GM11168 (cell line): Measurements from ENCODE around the gene MYCBPAP.

Source experiments
- in situ Hi-C: fragments of 300-500 bp; cut with MboI; formaldehyde crosslinking; loops from one replicate; pipeline ENCODE4 v1.12.0; 2022; ENCODE audit warnings: low sequenced_read_pairs; ENCODE audit not compliant: unreplicated experiment

MYCBPAP gene

DNA sequence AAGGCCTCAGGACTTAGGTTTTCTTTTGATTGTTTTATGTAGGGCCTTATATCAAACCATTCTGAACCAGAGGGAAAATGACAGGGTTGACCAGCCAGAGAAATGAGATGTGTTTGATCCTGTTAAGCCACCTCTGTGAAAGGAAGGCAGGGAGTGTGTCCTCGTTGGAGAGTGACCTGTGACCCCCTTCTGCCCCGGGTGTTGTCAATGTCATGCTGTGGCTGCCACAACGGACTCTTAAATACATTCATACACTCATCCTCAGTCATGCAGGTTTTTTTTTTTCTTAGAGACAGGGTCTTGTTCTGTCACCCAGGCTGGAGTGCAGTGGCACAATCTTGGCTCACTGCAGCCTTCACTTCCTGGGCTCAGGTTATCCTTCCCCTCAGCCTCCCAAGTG is 6.1 kb downstream of the MYCBPAP start:
- in situ Hi-C loops: no loop called here

DNA sequence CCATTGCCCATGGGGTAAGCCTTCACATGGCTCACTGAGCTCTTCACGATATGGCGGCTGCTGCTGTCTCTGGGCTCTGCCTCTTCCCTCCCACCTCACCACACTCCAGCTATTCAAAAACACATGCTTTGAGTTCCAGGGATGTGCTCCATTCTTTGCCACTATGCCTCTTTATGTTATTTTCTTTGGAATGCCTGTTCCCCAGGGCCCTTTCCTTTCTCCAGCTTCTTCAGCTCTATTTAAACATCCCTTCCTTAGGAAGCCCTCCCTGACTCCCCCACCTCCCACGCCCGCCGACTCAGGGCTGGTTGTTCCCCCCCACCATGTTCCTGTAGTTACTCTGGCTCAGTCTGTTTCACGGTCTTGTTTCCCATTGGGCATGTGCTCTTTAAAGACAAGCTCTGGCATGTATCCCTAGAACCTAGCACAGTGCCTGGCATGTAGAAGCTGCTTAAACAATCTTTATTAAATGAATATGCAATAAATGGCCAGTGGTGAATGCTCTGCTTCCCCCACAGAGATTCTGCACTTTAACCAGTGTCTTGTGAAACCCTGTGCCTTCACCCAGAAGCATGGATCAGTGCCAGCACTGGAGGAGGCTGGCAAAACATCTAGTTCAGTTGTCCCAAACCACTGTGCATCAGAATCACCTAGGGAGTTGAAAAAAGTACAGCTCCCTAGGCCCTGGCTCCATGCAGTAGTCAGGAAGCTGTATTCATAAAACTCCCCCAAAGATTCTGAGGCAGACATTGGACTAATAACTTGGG is 6.9 kb downstream of the MYCBPAP start:
- in situ Hi-C loops: no loop called here

DNA sequence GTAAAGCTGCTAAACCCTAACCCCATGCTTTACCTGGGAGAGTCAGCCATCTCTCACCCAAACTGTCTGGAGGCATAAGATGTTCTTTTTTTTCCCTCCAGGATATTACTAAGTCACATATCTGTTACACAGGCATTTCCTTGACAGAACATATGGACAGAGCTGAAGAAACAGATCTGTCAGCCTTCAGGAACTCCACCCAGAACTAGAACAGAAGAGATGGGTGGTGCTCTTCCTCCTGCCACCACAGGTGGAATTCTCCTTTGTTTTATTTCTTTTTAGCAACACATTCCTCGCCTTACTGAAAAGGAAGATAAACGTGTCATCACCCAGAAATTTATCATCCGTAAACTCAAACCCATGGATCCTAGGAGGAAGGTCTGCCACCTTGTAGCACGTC is 8.8 kb downstream of the MYCBPAP start:
- in situ Hi-C loops: no loop called here

DNA sequence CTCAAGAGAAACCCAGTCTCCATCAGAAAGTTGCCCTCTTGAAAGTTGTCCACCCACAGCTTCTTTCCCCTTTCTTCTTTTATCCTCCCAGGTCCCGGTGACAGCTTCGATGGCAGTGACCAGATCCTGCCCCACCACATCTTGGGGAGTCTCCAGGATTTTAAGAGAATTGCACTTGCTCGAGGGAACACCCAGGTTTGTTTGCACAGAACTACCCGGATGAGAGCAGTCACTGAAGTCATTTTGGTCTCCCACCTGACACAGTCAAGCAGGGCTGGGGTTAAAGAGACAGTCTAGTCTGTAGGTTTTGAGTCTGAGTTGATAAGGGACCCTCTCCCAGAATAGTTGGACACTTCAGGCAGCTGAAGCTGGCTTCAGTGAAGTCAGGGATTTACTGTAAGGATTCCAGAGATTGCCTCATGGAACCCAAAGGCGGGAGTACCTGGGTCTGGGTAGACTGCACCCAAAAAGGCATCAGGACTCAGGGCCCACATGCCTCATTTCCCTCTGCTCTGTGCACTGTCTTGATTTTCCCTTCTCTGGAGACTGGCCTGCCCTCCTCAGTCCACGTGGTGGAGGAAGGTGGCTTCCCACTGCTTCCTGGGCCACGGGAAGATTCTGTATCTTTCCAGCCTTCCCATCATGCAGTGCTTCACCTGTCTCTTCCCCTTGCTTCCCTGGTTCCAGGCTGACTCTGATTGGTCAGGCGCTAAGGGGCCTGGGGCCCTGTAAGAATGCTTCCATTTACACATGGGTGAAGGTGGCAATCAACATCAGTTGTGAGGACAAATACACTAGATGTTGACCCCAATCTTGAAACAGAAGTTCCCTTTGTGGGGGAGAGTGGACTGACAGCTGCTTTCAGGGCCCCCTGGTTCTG is 9.5 kb downstream of the MYCBPAP start:
- in situ Hi-C loops: no loop called here

DNA sequence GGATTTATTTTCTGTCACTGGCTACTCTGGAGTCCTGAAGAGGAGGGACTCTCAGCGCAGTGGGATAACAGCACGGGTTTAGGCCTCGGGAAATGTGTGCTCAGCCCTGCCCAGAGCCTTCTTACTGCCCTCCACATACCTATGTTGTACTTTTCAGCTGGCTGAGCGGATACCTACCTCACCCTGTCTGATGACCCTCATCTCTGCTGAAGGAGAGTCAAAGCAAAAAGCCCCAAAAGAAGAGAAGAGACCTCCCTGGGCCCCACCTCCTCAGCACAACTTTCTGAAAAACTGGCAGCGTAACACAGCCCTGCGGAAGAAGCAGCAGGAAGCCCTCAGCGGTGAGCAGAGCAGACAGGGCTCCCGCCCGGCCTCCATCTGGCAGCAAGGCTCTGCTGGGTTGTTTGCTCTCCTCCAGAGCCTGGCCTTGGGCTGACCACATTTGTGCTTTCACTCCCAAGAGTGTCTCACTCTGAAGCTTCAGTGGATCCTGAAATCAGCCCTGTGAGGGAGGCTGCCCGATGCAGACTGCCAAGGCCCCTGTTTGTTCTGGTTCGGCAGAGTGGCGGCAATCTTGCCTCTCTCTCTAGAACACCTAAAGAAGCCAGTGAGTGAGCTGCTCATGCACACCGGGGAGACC is 10.3 kb downstream of the MYCBPAP start:
- in situ Hi-C loops: no loop called here

DNA sequence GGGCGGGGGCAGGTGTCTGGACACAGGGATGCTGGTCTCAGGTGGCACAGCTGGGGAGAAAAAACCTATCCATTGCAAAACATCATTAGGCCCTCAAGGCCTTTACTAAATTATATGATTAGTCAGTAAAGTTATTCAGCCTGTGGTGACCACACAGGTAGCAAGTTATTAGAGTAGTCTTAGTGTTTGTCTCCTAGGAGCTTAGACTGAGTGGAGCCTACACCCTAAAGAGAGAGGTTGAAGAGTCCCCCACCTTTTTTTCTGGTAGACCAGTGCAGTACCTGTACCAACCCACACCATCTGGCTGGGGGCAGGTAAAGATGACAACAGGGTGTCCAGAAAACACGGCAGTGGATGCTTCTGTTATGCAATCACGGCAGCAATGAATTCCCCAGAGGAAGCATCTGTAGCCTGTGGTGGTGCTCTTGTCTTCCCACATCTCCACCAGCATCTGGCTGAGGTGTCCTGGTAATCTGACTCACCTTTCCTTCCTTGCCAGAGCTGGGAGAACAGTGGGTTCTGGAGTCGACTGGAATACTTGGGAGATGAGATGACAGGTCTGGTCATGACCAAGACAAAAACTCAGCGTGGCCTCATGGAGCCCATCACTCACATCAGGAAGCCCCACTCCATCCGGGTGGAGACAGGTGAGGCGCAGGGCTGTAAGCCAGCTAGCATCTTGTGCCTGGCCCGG is 11.0 kb downstream of the MYCBPAP start:
- in situ Hi-C loops: no loop called here

DNA sequence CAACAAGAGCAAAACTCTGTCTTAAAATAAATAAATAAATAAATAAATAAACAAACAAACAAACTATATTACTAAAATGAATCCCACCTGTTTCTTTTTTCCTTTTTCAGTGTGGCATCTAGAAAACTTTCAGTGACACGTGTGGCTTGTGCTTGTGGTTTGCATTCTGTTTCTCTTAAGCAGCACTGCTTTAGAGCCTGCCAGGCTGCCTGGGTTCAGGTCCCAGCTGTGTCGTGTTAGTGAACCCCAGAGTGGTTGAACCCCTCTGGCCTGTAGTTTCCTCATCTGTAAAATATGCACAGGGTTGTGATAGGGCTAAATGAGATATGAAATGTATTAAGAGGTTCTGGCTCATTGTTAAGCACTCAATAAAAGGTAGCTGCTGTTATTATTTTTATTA is 12.2 kb downstream of the MYCBPAP start:
- in situ Hi-C loops: no loop called here

DNA sequence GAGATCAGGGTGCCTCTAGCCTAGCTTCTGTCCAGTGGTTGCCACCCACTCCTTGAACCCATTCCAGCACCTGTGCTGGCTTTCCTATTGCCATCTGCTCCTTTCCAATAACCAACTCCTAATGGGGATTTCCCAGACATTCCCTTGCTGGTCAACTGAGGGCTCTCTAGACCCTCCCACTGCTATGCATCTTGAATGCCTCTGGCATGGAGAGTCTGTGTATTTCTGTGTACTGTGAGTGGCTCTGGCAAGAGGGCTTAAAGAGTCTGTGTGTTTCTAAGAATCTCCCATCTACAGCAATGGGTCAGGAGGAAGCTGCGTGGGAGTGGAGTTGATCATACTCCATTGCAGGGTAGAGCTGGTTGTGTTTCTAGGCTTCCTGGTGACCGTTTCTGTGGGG is 13.3 kb downstream of the MYCBPAP start:
- in situ Hi-C loops: no loop called here

DNA sequence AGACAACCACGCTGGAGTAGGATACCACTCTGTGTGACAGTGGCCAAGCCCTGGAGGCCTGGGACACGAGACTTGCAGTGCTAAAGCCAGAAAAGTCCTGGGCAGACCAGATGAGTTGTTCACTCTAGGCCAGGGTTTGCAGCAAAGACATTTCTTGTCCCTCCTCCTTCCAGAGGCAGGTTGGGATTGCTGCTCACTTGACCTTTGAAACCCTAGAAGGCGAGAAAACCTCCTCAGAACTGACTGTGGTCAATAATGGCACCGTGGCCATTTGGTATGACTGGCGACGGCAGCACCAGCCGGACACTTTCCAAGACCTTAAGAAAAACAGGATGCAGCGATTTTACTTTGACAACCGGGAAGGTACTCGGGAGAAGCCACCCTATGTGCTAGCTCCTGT is 14.5 kb downstream of the MYCBPAP start:
- in situ Hi-C loops: no loop called here

DNA sequence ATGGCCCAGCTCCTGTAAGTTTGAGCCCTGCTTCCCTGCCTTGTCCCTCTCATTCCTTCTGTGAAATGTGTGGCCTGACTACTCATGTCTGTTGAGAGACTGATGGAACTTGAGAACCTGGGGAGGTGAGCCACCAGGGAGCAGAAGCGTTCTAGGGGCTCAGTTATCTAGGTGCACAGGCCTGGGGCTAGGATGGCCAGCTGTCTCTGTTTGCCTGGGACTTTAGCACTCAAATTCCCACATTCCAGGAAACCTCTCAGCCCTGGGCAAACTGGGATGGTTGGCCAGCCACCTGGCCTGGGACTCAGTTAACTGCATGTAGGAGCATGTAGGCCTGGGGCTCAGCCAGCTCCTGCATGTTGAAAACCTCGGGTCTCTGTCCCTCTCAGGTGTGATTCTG is 15.0 kb downstream of the MYCBPAP start:
- in situ Hi-C loops: no loop called here

DNA sequence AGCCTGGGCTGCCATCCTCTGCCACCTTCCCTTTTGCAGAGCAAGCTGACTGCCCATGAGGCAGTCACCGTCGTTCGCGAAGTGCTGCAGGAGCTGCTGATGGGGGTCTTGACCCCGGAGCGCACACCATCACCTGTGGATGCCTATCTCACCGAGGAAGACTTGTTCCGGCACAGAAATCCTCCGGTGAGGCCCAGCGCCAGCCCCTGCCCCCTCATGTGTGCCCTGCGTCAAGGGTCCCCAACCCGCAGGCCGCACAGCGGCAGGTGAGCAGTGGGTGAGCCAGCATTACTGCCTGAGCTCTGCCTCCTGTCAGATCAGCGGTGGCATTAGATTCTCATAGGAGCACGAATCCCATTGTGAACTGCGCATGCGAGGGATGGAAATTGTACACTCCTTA is 16.6 kb downstream of the MYCBPAP start:
- in situ Hi-C loops: no loop called here

DNA sequence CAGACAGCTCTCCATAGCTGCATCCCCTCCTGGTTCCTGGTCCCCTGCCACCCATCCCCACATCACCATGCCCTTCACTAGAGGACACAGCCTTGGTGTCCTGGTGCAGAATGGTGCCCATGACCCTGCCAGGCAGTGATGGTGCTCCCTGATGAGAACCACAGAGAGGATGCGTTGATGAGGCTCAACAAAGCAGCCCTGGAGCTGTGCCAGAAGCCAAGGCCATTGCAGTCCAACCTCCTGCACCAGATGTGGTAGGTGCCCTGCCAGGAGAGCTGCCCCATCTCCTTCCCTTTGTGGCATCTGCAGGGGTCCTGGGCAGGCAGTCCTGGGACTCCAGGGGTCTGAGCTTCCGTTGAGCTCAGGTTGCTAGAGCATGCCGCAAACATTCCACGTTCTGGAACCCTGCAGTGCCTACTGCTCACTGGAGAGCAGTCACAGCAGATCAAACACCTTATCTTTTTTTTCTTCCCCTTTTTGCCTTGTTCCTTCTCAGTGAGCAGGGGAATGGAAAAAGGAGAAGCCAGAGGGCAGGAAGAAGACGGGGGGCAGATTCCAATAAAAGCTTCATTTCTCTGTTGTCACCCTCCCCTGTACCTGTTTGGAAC is 19.0 kb downstream of the MYCBPAP start:
- in situ Hi-C loops: no loop called here

DNA sequence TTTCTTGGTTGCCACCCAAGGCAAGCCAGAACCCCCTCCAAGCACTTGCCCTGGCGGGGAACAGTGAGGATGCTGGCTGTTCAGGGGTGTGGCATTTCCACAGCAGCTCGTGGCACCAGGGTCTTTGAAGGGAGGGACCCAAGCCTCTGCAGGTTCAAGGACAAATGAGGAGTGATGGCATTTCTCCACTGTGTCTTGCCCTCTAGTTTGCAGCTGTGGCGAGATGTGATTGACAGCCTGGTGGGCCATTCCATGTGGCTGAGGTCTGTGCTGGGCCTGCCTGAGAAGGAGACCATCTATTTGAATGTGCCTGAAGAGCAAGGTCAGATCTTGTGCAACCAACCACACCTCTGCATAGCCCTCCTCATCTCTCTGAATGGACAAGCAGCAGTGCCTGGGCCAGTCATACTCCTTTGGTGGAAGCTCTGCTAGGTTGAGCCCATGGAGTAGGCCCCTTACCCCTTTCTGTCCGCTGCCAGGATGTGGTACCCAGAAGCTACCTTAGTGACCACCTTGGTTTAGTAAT is 19.8 kb downstream of the MYCBPAP start:
- in situ Hi-C loops: no loop called here

DNA sequence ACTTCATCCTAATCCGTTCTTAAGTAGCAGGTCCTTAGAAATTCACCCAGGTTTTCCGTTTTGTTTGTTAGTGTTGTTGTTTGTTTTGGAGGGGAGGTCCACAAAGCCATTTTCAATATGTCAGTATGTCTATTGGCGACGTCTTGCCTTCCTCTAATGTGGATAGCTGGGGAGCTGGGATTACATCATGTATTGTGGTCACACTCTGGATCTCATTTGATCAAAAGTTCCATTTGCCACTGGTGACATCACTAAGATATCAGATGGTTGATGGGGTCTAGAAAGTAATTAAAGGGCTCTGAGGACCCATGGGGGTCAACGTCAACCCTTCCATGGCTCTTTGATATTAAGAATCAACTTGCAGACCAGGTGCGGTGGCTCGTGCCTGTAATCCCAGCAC is 21.6 kb downstream of the MYCBPAP start:
- in situ Hi-C loops: no loop called here

DNA sequence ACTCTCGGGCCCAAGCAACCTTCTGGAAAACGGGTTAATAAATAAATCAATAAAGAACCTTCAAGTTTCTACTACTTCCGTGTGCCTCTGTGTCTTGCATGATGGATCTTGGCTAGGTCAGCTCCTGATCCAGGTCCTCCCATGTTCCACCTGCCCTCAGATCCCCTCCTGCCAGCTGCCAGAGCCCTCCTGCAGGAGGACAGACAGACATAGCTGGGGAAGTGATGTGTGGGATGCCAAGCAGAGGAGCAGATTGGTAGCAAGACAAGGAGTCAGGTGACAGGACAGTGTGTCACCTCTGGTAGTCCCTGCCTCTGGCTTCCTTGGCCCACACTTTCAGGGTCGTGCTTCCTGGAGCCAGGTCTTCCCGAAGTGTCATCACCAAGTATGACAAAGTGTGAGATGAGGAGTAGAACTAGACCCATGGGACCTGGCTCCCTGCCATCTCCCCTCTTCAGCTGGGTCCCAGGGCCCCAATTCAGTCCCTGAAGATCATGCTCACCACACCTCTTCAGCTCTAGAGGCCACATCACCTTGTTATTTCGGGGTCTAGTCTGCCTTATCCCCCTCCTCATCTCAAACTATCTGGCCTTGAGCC is 23.3 kb downstream of the MYCBPAP start:
- in situ Hi-C loops: no loop called here

DNA sequence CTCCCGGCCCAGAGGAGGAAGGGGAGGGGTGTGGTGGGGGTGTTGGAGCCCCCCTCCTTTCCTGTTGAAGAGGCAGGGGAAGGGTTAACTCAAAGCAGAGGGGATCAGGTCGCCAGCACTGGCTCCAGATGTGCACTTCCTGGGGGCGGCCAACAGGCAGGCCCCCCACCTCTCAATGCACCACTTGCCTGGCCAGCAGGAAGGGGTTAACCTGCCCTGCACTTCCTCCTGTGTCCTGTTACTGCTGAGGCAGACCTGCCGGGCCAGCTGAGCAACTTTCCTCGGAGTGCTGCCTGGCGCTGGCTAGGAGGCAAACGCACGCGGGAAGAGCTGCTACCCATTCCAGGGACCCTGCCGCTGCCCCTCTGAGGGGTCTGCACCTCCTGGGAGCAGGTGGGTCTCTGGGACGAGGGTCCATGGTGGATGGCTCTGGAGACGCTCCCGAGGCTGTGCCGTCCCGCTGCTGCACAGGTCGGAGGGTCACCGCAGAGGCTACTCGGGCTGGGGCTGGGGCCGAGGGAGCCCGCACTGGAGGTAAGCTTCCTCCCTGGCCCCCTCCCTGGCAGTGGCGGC is 24.3 kb downstream of the MYCBPAP start, which contains the start of gene EPN3:
TSS of gene EPN3 (plus strand) at position 284 of the 573 bp plus-strand sequence. CDS start 3,822 bp downstream, outside the sequence.
- in situ Hi-C loops: no loop called here

DNA sequence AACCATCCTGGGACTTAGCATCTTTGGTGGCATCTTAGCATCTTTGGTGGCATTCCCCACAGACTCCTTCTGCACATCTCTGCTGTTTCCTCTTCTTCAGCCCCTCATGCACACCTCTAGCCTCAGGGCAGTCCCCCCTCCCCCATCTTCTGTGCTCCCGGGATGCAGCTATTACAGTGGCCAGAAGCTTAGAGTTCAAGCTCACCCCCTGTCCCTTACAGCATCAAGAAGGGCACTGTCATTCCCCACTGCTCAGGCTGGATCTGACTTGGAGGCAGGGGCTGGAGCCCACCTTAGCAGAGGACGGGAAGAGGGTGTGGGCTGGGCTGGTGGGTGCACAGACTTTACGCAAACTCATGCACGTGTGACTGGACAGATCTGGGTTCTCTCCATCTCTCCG is 24.9 kb downstream of the MYCBPAP start:
- in situ Hi-C loops: no loop called here

DNA sequence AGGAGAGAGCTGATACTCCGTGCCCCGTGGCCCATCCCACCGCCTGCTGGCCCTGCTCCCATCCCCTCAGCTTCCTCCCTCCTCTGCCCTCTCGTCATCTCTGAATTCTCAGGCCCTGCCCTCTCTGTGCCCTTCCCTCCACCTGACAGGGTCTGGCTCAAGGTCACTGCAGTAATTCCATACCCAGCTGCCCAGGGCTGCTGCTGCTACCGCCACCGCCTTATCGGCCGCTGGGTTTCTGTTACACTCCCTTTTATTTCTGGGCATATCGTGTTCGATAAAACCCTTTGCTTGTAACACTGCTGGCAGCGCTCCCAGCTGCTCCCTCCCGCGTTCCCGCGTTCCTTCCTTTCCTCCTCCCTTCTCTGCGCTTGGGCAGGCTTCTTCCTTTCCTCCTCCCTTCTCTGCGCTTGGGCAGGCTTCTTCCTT is 25.5 kb downstream of the MYCBPAP start:
- in situ Hi-C loops: no loop called here
